Loucy (cell line): ENCODE measurements around the gene ATP11A.

Experiments used
- CTCF ChIP-seq: fragments of 200-600 bp; sonication (generic); conservative IDR thresholded peaks from 2 replicates; pipeline ENCODE4 v1.5.1; 2014; ENCODE audit warnings: mild to moderate bottlenecking, antibody characterized with exemption, low read length
- EZH2phosphoT487 ChIP-seq: fragments of 200-600 bp; IDR thresholded peaks from 2 replicates; pipeline ENCODE4 v1.6.1; 2018; ENCODE audit warnings: antibody characterized with exemption, mild to moderate bottlenecking, moderate library complexity, borderline replicate concordance

DNA sequence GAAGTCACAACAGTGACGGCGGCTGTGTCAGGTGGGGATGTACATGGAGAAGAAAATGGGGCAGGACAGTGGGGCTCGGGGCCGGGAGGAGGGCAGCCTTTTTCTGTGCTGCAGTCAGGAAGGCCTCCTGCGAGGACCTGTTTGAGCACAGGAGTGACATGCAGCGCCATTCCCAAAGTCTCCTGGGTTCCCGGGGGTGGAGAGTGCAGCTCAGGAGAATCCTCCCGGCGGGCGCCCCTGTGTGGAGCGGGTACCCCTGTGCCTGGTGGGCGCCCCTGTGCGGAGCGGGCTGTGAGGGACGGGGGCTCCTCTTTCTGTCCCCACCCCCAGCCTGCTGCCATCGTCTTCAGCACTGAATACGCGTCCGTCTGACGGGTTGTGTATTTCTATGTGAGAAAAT lies 62.4 kb downstream of the ATP11A start:
- TF ChIP-seq CTCF, result no peak
- no peak for TF ChIP-seq EZH2phosphoT487
